ENCODE measurements around the gene MIEF1.

The MIEF1 gene

DNA sequence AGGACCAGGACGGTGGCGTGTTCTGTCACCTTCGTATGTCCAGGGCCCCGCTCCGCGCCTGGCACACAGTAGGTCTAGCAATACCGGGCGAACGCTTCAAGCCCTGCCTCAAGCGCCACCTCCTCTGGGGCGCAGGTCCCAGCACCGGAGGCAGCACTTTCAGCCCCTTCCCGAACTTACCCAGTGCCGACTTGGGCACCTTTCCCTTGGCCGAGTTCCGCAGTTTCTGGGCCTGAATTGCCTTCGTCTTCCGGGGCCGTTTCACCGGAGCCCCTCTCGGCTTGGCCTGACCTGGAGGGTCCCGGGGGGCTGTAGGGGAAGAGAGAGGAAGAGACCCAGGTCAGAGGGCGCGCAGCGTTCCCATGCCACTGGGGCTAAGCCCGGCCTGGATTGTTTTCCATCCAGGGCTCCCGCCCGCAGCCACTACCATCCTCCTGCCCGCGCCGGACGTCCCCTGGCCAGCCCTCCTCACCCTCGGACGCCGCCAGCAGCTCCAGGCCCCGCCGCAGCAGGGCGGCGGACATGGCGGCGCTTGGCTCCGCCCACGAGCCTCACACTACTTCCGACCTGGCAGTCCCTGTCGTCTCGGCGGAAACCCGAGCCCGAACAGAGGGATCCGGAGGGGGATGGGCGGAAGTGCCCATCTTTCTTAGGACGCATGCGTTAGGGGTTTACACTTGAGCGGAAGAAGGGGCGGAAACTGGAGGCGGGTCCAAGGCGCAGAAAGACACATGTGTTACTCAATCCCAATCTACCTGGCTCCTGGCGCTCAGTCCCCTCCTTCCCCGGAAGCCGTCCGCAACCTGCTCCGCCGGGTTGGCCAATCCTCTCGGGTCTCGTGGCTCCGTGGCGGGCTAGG lies 30.4 kb downstream of the MIEF1 start, which contains the start of gene RPS19BP1:
TSS of gene RPS19BP1 (minus strand) at position 534 of the 859 bp plus-strand sequence. CDS start at position 524, 10 bp downstream.
- peak; percentile 87 to 88 for ATAC-seq

DNA sequence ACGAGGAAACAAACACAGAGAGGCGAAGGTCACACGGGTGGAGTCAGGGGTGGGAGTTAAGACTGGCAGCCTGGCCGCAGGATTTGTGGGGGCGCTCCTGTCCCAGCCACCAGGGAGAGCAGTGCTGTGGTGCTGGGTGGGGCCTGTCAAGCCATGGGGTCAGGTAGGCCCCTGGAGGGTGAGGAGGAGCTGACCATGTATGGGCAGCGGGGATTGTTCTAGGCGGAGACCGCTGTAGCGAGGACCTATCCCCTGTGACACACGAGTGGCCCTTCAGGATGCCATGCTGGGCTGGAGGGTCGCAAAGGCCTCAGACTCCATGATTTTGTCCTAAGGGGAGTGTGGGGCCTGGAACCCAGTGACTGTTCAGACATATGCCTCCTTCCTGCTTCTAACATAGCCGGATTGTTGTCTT lies 32.0 kb downstream of the MIEF1 start:
- no peak for ATAC-seq

DNA sequence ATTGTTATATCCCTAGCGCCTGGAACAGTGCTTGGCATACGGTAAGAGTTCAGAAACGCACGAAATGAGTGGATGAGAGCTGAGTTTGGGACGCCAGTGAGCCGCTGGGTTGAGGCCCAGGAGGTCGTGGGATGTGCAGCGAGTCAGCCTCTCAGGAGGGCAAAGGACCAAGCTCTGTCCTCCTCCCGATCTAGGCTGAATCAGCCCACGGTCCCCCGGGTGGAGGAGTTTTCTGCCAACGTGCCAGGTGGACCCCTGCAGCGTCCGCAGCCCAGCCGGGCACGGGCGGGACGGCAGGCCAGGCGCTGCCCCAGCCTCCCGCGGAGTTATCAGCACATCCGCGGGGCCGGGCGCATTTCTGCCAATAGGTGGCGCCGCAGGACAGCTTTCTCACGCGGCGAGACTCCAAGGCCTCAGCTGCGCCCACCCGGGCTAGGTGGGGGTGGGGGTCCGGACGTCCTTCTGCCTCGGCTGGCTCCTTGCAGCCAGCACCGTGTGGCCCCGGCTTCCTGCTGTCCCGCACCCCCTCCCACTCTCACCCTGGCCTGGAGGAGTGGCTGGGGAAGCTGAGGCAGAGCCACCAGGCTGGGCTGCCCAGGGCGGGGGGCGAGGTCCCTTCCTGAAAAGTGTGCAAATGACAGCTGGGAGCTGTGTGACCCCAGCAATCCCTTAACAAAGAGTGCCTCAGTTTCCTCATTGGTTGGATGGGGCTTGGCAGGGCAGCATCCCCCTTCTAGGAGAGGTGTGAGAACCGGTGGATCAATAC lies 32.7 kb downstream of the MIEF1 start:
- ATAC-seq: peak; percentile 18 to 19

DNA sequence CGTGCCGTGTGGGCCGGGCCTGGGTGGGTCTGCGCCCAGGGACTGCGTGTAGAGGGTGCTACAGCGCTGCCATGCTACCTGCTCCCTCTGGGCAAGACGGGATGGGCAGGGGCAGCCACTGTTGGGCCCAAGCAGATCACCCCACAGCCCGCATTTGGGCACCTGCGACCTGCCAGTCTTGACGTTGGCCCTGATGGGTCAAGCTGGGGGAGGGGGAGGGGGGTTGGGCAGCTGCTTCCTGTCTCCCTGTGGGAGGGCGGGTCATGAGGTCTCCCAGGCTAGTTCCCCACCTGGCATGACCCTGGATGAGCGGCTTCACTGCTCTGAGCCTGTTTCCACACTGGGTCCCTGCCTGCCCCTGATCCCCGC lies 33.3 kb downstream of the MIEF1 start:
- ATAC-seq: no peak

DNA sequence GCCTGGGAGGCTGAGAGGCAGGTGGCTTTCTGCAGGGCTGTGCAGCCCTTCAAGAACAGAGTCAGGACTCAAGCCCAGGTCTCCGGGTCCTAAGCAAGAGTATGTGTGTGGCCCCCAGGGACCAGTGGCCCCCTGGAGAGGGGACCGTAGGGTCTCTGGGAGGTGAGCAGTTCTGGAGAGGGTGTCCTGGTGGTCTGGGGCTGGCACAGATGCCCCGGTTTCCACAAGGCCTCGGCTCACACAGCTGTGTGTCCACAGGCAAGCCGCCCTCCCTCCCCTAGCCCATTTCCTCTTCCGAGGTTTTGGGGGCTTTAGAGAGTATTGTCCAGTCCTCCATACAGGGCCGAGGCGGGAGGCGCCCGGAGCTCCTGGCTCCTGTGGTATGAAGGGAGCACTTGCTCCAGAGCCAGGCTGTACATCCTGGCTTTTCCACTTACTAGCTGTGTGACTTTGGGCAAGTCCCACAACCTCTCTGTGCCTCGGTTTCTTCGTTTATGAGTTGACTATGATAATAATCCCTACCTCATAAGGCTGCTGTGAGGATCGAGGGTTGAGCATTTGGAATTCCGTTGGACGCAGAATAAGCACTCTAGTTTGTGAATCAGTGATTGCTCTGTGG lies 33.9 kb downstream of the MIEF1 start:
- no peak for ATAC-seq

DNA sequence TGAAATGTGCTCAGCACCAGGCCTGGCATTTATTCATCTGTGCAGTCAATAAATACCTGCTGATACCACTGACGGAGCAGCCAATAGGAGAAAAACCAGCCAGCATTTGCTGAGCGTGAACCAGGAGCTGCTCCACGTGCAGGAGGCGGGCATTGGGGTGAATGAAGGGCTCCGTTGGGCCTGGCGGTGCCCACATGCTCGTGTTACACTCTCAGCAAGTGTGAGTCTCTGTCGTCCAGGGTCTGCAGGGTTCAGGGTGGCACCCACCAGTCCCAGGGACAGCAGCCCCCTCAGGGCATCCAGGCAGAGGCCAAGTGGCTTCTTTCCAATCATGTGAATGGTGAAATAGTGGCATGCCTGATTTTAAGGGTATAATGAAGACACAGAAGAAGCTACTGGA lies 34.6 kb downstream of the MIEF1 start:
- no peak for ATAC-seq

DNA sequence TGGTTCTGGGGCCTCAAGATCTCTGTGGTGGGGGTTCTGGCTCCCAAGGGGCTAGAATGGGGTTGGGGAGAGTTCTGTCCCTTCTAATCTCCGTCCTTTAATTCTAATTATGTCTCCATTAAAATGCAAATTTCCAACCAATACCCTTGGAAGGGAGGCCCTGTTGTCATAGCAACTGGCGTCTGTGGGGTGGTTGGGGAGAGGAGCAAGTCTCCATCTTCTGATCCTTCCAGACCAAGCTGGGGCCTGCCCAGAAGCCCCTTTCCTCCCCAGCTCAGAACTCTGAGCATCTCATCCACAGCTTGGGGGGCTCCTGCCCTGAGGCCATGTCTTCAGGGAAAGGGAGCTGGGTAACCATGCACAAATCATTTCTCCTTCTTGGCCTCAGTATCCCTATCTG lies 35.9 kb downstream of the MIEF1 start:
- no peak for ATAC-seq

DNA sequence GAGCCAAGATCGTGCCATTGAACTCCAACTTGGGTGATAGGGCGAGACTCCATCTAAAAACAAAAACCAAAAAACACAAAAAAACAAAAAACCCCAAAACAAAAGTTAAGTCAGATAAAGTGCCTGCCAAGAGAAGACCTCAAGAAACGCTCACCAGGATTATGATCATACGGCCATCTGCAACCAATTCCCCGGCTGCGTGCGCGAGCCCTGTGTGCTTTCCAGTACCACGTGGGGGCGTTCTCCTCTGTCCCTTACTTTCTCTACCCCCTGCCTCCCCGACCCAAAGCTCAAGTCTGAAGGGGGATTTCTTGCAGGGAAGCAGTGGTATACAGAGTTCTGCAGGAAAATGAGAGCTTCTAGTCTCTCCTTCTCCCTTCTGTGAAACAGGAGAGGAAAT lies 41.0 kb downstream of the MIEF1 start:
- ATAC-seq: peak in 1 of 2 donors; percentile 41

DNA sequence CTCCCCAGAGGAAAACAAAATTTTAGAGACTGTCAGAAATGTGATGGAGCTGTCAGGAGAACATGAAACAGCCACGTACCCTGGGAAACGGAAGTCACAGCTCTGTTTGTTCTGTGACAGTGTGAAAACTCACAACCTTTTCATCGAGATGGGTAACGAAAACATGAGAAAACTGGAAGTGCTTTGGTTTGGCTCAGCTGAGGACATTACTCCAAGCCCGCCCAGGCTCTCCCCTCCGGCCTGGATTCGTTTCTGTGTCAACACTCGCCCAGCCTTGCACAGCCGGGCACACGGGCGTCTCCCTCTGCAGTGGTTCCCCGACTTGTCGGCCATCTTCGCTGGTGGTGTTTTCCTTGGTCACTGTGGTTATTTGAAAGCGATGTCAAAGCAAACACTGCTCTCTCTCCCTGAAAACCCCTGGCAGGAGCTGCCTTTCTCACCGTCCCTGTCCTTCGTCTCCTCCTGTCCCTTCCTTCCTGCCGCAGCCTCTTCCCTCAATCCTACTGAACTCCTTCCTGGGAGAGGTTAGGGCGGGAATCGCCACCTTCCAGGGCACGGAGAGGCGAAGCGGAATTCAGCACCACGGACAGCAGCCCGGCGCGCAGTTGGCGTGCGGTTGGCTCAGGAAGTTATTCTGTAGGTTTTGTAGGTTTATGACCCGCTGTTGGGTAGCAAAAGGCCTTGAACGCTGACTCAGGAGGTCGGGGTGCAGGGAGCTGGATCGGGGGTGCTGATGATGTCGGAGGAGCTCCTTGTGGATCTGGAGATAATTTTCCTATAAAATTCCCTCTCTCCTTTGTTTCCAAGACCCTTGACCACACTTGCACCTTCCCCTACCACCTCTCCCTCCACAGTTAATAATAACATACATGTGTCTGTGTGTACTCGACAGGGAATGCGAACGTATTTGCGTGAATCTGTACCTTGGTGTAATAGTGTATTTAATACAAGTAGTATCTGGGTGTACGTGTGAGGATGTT lies 43.6 kb downstream of the MIEF1 start:
- peak in 1 of 2 donors; percentile 48 for ATAC-seq

DNA sequence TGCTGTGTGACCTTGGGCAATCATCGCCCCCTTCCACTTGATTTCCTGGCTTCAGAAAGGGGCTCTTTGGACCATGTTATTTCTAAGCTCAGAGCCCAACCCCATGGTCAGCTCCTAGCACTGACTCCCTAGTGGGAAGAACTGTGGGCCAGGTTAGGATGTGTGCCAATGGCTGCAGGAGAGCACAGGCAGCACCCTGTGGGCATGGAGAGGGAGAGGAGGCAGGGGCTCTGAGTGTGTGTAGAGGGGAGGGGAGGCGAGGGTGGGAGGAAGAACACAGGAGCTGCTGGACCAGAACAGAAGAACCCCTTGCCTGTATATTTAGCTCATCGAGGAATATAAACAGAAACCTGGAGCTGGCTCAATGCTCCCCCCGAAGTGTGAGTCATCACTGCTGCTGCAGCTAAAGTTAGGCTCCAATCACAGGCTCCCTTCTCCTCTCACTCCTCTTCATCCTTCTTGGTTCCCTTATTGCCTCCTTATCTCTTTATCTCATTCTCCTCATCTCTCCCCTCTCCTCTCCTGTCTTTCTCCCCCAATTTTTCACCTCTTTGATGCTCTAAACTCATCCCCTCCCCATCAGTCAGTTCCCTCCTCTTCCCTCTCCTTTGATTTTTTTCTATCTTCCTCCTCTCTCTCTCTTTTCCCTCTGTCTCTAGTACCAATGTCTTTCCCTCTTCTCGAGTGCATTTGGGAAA lies 44.9 kb downstream of the MIEF1 start:
- ATAC-seq: no peak

DNA sequence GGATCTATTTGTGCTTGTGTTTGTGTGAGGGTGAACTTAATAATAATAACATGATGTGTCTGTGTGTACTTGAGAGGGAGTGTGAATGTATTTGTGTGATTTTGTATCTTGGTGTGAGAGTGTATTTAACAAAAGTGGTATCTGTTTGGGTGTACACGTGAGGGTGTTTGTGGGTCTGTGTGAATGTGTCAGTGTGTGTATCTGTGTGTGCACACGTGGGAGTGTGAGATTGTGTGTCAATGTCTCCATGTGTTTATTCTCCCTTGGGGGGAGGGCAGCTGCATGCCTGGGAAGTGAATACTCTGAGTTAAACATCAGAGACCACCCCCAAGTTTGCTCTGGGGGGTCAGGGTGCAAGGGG lies 45.5 kb downstream of the MIEF1 start:
- ATAC-seq: no peak

DNA sequence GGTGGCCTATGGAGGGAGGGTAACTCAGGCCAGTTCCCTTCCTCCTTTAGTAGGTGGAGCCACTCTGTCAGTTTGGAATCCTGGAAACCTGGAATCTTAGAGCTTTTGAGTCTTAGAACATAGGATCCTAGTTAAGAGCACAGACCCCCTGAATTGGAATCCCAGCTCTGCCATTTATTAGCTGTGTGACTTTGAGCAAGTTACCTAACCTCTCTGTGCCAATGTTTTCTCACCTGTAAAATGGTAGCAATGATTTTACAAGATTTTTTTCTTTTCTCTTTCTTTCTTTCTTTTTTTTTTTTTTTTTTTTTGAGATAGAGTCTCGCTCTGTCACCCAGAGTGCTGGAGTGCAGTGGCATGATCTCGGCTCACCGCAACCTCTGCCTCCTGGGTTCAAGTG lies 51.3 kb downstream of the MIEF1 start:
- no peak for ATAC-seq

DNA sequence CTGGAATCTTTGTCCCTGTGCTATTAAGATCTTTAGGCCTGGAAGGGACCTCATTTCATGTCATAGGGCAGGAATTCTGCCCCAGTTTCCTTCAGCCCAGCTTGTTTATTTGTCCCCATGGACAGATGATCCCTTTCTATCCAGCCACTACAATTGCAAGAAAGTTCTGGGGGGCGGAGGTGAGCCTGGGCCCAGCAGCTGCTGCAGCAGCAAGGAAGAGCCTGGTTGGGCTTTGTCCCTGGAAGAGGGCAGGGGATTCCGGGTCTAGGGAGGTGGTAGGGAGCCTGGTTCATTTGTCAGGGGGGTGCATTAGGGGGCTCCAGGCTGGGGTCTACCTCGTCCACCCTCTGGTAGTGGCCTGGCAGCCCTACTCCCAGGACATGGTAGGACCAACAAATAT lies 52.1 kb downstream of the MIEF1 start:
- ATAC-seq: no peak

DNA sequence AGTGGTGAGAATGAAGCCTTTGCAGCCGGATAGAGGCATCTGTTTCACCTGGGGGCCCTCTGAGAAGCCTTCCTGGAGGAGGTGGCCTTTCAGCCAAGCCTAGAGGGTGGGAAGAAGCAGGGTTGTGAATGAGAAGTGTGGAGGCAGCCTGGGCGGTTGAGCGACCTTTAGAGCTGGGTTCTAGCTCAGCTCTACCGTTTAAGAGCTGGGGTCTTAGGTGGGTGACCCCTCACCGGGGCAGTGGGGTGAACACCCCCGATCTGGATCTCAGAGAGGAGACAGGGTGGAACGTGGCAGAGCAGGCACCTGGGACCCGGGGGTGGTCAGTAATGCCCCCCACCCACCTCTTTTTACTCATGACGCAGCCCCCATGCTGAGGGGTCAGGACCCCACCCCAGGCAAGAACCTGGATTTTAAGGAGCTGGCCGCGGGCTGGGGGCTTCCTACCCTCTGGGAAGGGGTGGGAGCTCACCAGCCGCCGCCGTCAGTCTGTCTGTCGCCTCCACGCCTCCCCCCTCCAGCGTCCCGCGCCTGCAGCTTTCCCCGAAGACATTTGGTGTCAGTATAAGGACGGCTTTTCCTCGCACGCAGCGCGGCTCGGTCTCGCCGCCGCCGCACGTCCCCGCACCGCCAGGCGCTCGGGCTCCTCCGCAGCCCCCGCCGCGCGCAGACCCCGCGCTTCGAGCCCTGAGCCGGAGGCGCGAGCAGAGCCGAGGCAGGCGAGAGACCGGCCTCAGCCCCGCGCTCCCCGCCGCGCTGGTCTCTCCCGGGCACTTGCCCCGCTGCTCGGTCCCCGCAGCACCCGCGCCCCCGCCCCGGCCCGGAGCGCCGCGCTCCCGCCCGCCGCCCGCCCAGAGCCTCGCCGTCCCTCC lies 55.1 kb downstream of the MIEF1 start:
- ATAC-seq: peak; percentile 62 to 71

DNA sequence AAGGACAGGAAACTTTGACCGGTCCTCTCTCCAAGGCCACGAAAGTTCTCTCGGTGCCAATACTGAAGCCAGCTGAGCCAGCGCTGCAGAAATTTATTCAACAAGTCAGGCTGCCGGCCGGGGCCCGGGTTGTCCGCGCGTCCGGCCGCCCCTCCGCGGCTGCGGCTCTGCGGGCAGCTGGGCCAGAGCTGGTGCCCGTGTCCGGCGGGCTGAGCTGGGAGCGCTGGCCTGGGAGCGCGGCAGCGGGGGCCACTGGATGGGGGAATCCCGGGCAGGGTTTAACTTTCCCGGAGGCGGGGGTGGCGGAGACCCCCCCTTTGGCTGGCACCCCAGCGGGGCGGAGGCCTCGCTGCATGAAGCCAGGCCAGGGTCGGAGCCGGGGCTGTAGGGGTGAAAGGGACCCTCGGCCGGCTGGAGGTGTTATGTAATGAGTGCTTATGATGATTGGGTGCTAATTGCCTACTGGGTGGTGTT lies 56.2 kb downstream of the MIEF1 start:
- no peak for ATAC-seq

DNA sequence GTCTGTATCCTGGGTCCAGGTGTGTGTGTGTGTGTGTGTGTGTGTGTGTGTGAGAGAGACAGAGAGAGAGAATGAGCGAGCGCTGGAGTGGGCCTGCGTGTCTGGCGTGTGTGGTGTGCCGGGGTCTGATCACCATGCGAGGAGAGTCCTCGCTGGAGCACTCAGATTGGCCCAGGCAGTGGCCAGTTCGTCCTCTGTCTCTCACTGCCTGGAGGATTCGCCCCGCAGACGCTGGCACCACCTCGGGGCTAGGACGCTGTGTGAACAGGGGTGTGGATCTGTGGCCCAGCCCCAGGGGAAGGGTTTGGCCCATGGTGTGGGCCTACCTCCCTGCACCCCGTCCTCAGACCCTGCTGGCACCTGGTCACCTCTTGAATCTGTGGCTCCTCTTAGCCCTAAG lies 56.9 kb downstream of the MIEF1 start:
- no peak for ATAC-seq

DNA sequence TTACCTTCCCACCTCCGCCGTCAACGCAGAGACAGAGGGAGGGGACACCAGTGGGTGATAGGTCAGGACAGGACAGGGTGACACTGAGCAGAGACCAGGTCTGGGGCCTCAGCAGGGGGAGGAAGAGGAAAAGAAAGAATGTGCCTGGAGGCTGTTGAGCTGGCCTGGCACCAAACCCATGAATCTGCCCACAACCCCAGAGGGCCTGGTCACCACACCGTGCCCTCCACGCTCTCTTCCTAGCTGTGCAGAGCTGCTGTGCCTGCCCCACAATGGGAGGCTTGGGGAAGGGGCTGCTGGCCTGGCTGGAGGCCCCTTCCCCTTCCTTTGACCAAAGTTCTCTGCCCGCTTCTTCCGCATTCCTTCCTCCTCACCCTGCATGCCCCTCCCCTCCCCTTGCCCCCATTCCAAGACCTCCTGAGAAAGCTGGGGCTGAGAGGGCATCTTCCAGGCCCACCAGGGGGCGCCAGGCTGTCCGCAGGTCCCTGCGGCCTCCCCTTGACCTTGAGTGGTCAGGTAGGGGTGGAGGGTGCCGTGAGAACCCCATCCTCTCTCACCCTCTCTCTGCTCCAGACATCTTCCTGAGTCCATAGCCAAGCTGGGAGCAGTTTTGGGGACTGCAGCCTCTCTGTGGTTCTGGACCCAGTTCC lies 57.5 kb downstream of the MIEF1 start:
- ATAC-seq: no peak

DNA sequence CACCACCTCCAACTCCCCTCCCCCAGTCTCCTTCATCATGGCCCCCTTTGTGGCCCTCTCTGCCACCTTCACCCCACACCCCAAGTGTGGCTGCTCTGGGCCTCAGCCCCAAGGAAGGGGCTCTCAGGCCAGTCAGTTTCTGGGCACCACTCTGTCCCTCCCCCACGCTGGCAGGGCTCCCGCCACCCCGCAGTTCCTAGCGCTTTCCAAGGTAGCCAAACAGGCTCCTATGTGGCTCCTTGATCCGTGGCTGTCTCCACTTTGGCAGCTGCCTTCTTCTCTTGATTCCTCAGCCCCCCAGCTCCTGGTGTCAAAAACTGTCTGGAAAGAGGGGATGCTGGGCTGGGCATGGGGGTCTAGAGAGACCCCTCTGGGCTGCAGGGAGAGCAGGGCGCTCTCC lies 58.0 kb downstream of the MIEF1 start:
- ATAC-seq: no peak

DNA sequence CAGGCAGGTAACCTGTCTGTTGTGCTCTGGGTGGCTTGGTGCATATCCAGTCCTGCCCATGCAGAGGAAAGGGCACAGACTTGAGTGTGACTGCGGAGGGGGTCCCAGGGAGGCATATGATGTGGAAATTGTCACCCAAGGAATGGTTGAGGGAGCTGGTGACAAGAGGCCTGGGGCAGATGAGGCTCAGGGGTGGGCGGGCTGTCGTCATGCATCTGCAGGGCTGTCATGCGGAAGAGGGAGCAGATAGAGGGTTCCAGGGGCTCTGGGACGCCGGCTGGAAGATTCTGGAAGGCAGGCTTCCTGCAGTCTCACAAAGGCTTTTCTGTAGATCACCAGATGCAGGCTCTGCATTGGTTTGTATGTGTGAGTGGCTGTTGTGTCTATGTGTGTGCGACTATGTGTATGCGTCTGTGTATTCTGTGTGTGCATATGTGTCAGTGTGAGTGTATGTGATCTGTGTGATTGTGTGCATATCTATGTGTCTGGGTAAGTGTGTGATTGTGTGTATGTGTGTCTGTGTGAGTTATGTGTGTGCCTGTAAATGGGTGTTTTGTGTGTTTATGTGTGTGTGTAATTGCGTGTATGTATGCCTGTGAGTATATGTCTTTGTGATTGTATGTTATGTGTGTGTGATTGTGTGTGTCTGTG lies 60.9 kb downstream of the MIEF1 start:
- ATAC-seq: no peak

Data from activated CD4-positive, CD25-positive, alpha-beta regulatory T cell treated with anti-CD3 and anti-CD28 coated beads, Interleukin-2, amount 50 U/mL, for 24 hours (primary cell).